DOHH2 (cell line): ENCODE results near the gene HRCT1.

ENCODE experiments used
- H3F3A ChIP-seq: fragments of 200-600 bp; sonication (generic), shearing (Covaris generic); 2 replicates; pipeline ENCODE4 v1.6.0; 2016; ENCODE audit warnings: antibody characterized with exemption, mild to moderate bottlenecking; ENCODE audit not compliant: control insufficient read depth, insufficient read depth
- H3K27ac ChIP-seq: fragments of 200-600 bp; sonication (generic); 2 replicates; pipeline ENCODE4 v1.5.1; 2014; ENCODE audit warnings: low read depth, mild to moderate bottlenecking, low read length, moderate library complexity
- H3K27me3 ChIP-seq: fragments of 200-600 bp; sonication (generic); 2 replicates; pipeline ENCODE4 v1.6.1; 2014; ENCODE audit warnings: mild to moderate bottlenecking, low read length, mixed read lengths; ENCODE audit not compliant: control insufficient read depth
- H3K36me3 ChIP-seq: fragments of 200-600 bp; sonication (generic); 2 replicates; pipeline ENCODE4 v1.6.1; 2014; ENCODE audit warnings: mild to moderate bottlenecking, low read length, moderate library complexity, mixed read lengths; ENCODE audit not compliant: control insufficient read depth
- H3K4me1 ChIP-seq: fragments of 200-600 bp; sonication (generic); 2 replicates; pipeline ENCODE4 v1.6.1; 2014; ENCODE audit warnings: mild to moderate bottlenecking, low read length, mixed read lengths; ENCODE audit not compliant: control insufficient read depth
- H3K4me2 ChIP-seq: fragments of 200-600 bp; sonication (generic); 2 replicates; pipeline ENCODE4 v1.6.0; 2014; ENCODE audit warnings: mild to moderate bottlenecking, low read length, moderate library complexity
- H3K4me3 ChIP-seq: fragments of 200-600 bp; sonication (generic); 2 replicates; pipeline ENCODE4 v1.5.1; 2014; ENCODE audit warnings: mild to moderate bottlenecking, low read length, mixed read lengths
- H3K79me2 ChIP-seq: fragments of 200-600 bp; sonication (generic); 2 replicates; pipeline ENCODE4 v1.6.1; 2014; ENCODE audit warnings: mild to moderate bottlenecking, low read length, mixed read lengths; ENCODE audit not compliant: control insufficient read depth
- H3K9me2 ChIP-seq: fragments of 200-600 bp; sonication (generic); replicated peaks from 2 replicates; pipeline ENCODE4 v1.6.1; 2014; ENCODE audit warnings: mild to moderate bottlenecking, low read length, mixed read lengths; ENCODE audit not compliant: control insufficient read depth
- H3K9me3 ChIP-seq: fragments of 200-600 bp; sonication (generic); 2 replicates; pipeline ENCODE4 v1.6.1; 2014; ENCODE audit warnings: antibody characterized with exemption, low read length, mixed read lengths; ENCODE audit not compliant: control insufficient read depth, insufficient read depth
- H4K20me1 ChIP-seq: fragments of 200-600 bp; sonication (generic); 2 replicates; pipeline ENCODE4 v1.6.0; 2014; ENCODE audit warnings: low read depth, mild to moderate bottlenecking, antibody characterized with exemption, low read length, moderate library complexity; ENCODE audit not compliant: control insufficient read depth, insufficient read depth
- CTCF ChIP-seq: fragments of 200-600 bp; sonication (generic); IDR thresholded peaks from one replicate; pipeline ENCODE4 v1.5.1; 2014; ENCODE audit warnings: antibody characterized with exemption, mild to moderate bottlenecking, low read depth, low read length; ENCODE audit not compliant: poor library complexity, severe bottlenecking
- EZH2phosphoT487 ChIP-seq: fragments of 200-600 bp; sonication (generic); IDR thresholded peaks from 2 replicates; pipeline ENCODE4 v1.6.1; 2017; ENCODE audit warnings: borderline replicate concordance, mild to moderate bottlenecking, antibody characterized with exemption, low read length, moderate library complexity, mixed read lengths

Gene HRCT1

GRCh38 chr9:35951736-35952135 is 45.7 kb downstream of the HRCT1 start:
- peaks cover 8% of the 10 kb centered on the region for H3K4me1 ChIP-seq

GRCh38 chr9:35952526-35953191 is 46.7 kb downstream of the HRCT1 start:
- Histone ChIP-seq H3K9me2 (no peaks in the 10 kb centered on the region), H3K4me1 (peaks cover 2% of the 10 kb centered on the region), H4K20me1 (no peaks in the 10 kb centered on the region), H3K4me2 (no peak overlapping the region), H3F3A (no peaks in the 10 kb centered on the region), H3K27ac (no peak overlapping the region), H3K79me2 (no peaks in the 10 kb centered on the region), H3K27me3 (peaks cover 13% of the 10 kb centered on the region), H3K9me3 (no peaks in the 10 kb centered on the region), H3K36me3 (no peaks in the 10 kb centered on the region), H3K4me3 (no peak overlapping the region)
- TF ChIP-seq CTCF, result no peak

More at GRCh38 chr9:35951736-35952135, 45.7 kb downstream of the HRCT1 start:
- H3K27ac ChIP-seq, result no peak overlapping the region
- no peak overlapping the region for H3K4me3 ChIP-seq
- no peaks in the 10 kb centered on the region for H3K36me3 ChIP-seq
- no peaks in the 10 kb centered on the region for H3F3A ChIP-seq
- no peak overlapping the region for H3K4me2 ChIP-seq
- no peaks in the 10 kb centered on the region for H3K9me2 ChIP-seq
- H3K79me2 ChIP-seq, result no peaks in the 10 kb centered on the region
- H3K9me3 ChIP-seq, result no peaks in the 10 kb centered on the region
- no peak for TF ChIP-seq EZH2phosphoT487
- TF ChIP-seq CTCF, result no peak
- no peaks in the 10 kb centered on the region for H4K20me1 ChIP-seq
- peaks cover 5% of the 10 kb centered on the region for H3K27me3 ChIP-seq

GRCh38 chr9:35954942-35955546 is 49.0 kb downstream of the HRCT1 start:
- no peaks in the 10 kb centered on the region for H3F3A ChIP-seq
- H3K27me3 ChIP-seq, result peaks cover 22% of the 10 kb centered on the region
- no peak overlapping the region for H3K4me3 ChIP-seq
- H3K36me3 ChIP-seq, result no peaks in the 10 kb centered on the region
- TF ChIP-seq EZH2phosphoT487, result no peak
- peak; percentile 83 for TF ChIP-seq CTCF
- no peaks in the 10 kb centered on the region for H4K20me1 ChIP-seq
- no peak overlapping the region for H3K4me2 ChIP-seq
- H3K79me2 ChIP-seq, result no peaks in the 10 kb centered on the region
- no peak overlapping the region for H3K27ac ChIP-seq
- no peaks in the 10 kb centered on the region for H3K9me2 ChIP-seq
- H3K9me3 ChIP-seq, result no peaks in the 10 kb centered on the region
- H3K4me1 ChIP-seq, result no peaks in the 10 kb centered on the region
